GM18873 (cell line): Measurements from ENCODE around the gene CDKAL1.
"Not testable (repeated sequence)": the region's sequence is repeated elsewhere in the genome, so short reads cannot be mapped to it uniquely, and the experiment has no call there.

Experiments used
- ATAC-seq: cut with Tn5 transposase; IDR thresholded peaks from one replicate; pipeline ENCODE4 v1.9.1; 2021; ENCODE audit warnings: mild to moderate bottlenecking, moderate library complexity, moderate number of reproducible peaks; ENCODE audit not compliant: unreplicated experiment, low FRiP score

The CDKAL1 gene

GRCh38 chr6:21245488-21245887 lies 711.2 kb downstream of the CDKAL1 start:
- ATAC-seq = no peak

GRCh38 chr6:21246075-21246474 lies 711.8 kb downstream of the CDKAL1 start:
- no peak for ATAC-seq

- ATAC-seq = not testable (repeated sequence)
Observed at GRCh38 chr6:21254460-21254859, 720.2 kb downstream of the CDKAL1 start.

- ATAC-seq = no peak
Observed at GRCh38 chr6:21256197-21256596, 721.9 kb downstream of the CDKAL1 start.

- no peak for ATAC-seq
Observed at GRCh38 chr6:21257125-21257524, 722.9 kb downstream of the CDKAL1 start.

GRCh38 chr6:21258665-21259064 lies 724.4 kb downstream of the CDKAL1 start:
- ATAC-seq = no peak

GRCh38 chr6:21259660-21260059 lies 725.4 kb downstream of the CDKAL1 start:
- ATAC-seq = no peak

GRCh38 chr6:21262504-21262903 lies 728.2 kb downstream of the CDKAL1 start:
- ATAC-seq = no peak

GRCh38 chr6:21263531-21264287 lies 729.5 kb downstream of the CDKAL1 start:
- peak; percentile 72 for ATAC-seq

- peak; percentile 18 for ATAC-seq
Observed at GRCh38 chr6:21264288-21265033, 730.2 kb downstream of the CDKAL1 start.

GRCh38 chr6:21265034-21265729 lies 730.9 kb downstream of the CDKAL1 start:
- ATAC-seq = no peak

GRCh38 chr6:21265730-21266044 lies 731.4 kb downstream of the CDKAL1 start:
- no peak for ATAC-seq

GRCh38 chr6:21270636-21271201 lies 736.5 kb downstream of the CDKAL1 start:
- ATAC-seq = no peak

- ATAC-seq = no peak
Observed at GRCh38 chr6:21271428-21272155, 737.3 kb downstream of the CDKAL1 start.

GRCh38 chr6:21273451-21273850 lies 739.2 kb downstream of the CDKAL1 start:
- no peak for ATAC-seq

GRCh38 chr6:21274851-21275250 lies 740.6 kb downstream of the CDKAL1 start:
- ATAC-seq = no peak

- no peak for ATAC-seq
Observed at GRCh38 chr6:21277601-21278374, 743.5 kb downstream of the CDKAL1 start.

GRCh38 chr6:21278375-21278745 lies 744.1 kb downstream of the CDKAL1 start:
- ATAC-seq = no peak

GRCh38 chr6:21279619-21280018 lies 745.4 kb downstream of the CDKAL1 start:
- ATAC-seq = no peak

GRCh38 chr6:21281366-21281765 lies 747.1 kb downstream of the CDKAL1 start:
- no peak for ATAC-seq
